Measurements from ENCODE around the gene STPG1.

STPG1 gene

GRCh38 chr1:24373044-24373443, 40.5 kb downstream of the STPG1 start:
- POLR2A ChIA-PET, result no interaction called here
- CTCF ChIA-PET, result interaction anchor here (0.7 to 1.5 kb wide), 6 partner anchors 12 to 173 kb away, joined by 3 to 7 read pairs (median 4); no protein-coding TSS in a partner anchor
- no peaks in the 10 kb centered on the region for H3K9me3 ChIP-seq (ENCODE audit: control insufficient read depth, insufficient read depth, low read depth, low read length)
- H3K36me3 ChIP-seq (ENCODE audit: control insufficient read depth in 2 of 2, insufficient read depth in 1 of 2, low read length in 2 of 2), result peaks cover 3 to 49% of the 10 kb centered on the region in 2 experiments; a peak in 2 of 3 replicates
- TF ChIP-seq PBX3 (CRISPR knock-in tag; IDR thresholded peaks at IDR 0.05), result no peak
- TF ChIP-seq ZSCAN18 (tag by site-specific recombination; IDR thresholded peaks at IDR 0.05), result no peak
- TF ChIP-seq ZNF2 (tag by site-specific recombination; IDR thresholded peaks at IDR 0.05), result no peak
- no peak for TF ChIP-seq ZNF211 (tag by site-specific recombination; IDR thresholded peaks at IDR 0.05; ENCODE audit: low read depth)
- no peak for TF ChIP-seq PRDM1 (tag by site-specific recombination; IDR thresholded peaks at IDR 0.05)
- no peaks in the 10 kb centered on the region for H3K4me1 ChIP-seq (ENCODE audit: control insufficient read depth, insufficient read depth, low read length)
- H3K4me3 ChIP-seq (ENCODE audit: low read depth, low read length), result no peak overlapping the region
- no peak overlapping the region for H3K27ac ChIP-seq (ENCODE audit: extremely low read depth, low read depth, low read length)

GRCh38 chr1:24369801-24370200, 43.8 kb downstream of the STPG1 start:
- Histone ChIP-seq H3K9me3 (ENCODE audit: control insufficient read depth, insufficient read depth, low read depth, low read length) (no peaks in the 10 kb centered on the region), H3K36me3 (ENCODE audit: control insufficient read depth in 2 of 2, insufficient read depth in 1 of 2, low read length in 2 of 2) (peaks cover 3 to 44% of the 10 kb centered on the region in 2 experiments; a peak in 2 of 3 replicates), H3K4me3 (ENCODE audit: low read depth, low read length) (no peak overlapping the region), H3K4me1 (ENCODE audit: control insufficient read depth, insufficient read depth, low read length) (no peaks in the 10 kb centered on the region), H3K27ac (ENCODE audit: extremely low read depth, low read depth, low read length) (no peak overlapping the region)
- POLR2A ChIA-PET, result no interaction called here
- CTCF ChIA-PET, result interaction anchor here (0.5 to 0.6 kb wide), 2 partner anchors 123 to 170 kb away, joined by 3 to 4 read pairs; no protein-coding TSS in a partner anchor
- TF ChIP-seq ZNF629 (tag by site-specific recombination; IDR thresholded peaks at IDR 0.05) (no peak), AEBP2 (tag by site-specific recombination; IDR thresholded peaks at IDR 0.05; ENCODE audit: borderline replicate concordance) (no peak), ZBTB1 (tag by site-specific recombination; IDR thresholded peaks at IDR 0.05) (no peak), ZNF146 (tag by site-specific recombination; IDR thresholded peaks at IDR 0.05) (no peak), ZNF221 (tag by site-specific recombination; IDR thresholded peaks at IDR 0.05; ENCODE audit: borderline replicate concordance) (no peak), KLF9 (tag by site-specific recombination; IDR thresholded peaks at IDR 0.05; ENCODE audit: low read depth) (no peak), HOXD13 (CRISPR knock-in tag; IDR thresholded peaks at IDR 0.05; ENCODE audit: borderline replicate concordance) (no peak), ZNF302 (tag by site-specific recombination; IDR thresholded peaks at IDR 0.05; ENCODE audit: low read depth) (no peak), ZNF311 (tag by site-specific recombination; IDR thresholded peaks at IDR 0.05; ENCODE audit: borderline replicate concordance) (no peak), IKZF3 (tag by site-specific recombination; IDR thresholded peaks at IDR 0.05) (no peak), ZNF549 (tag by site-specific recombination; IDR thresholded peaks at IDR 0.05) (no peak), ZNF239 (tag by site-specific recombination; IDR thresholded peaks at IDR 0.05) (no peak), ZNF692 (tag by site-specific recombination; IDR thresholded peaks at IDR 0.05) (no peak), ZNF223 (tag by site-specific recombination; IDR thresholded peaks at IDR 0.05) (no peak)

All from HEK293 (cell line).